HepG2 (cell line): ENCODE results near the gene SOCS1.

Source experiments
- NFE2L2 ChIP-seq: fragments of 150-350 bp; IDR thresholded peaks from 2 replicates; pipeline ENCODE4 v1.6.1; 2014; ENCODE audit warnings: low read length
- NR3C1 ChIP-seq: sonication (generic); formaldehyde crosslinking; IDR thresholded peaks from 2 replicates; pipeline ENCODE4 v1.4.0; 2020; ENCODE audit warnings: missing genetic modification reagents
- TCF7L2 ChIP-seq: IDR thresholded peaks from 2 replicates; pipeline ENCODE4 v1.6.1; 2011; ENCODE audit warnings: mild to moderate bottlenecking, low read depth, low read length, moderate library complexity
- TP53 ChIP-seq: sonication (generic); formaldehyde crosslinking; conservative IDR thresholded peaks from 2 replicates; pipeline ENCODE4 v1.4.0; 2020; ENCODE audit warnings: missing genetic modification reagents
- USF2 ChIP-seq, 2 experiments: sonication (generic) in 1 of 2; formaldehyde crosslinking in 1 of 2; IDR thresholded peaks; 2 replicates each; pipeline versions ENCODE4 v1.5.1 to v1.6.1; 2011 to 2020; ENCODE audit warnings: borderline replicate concordance in 1 of 2, low read depth in 1 of 2, low read length in 1 of 2, mild to moderate bottlenecking in 1 of 2, missing genetic modification reagents in 1 of 2, moderate library complexity in 1 of 2
- ZNF121 ChIP-seq: sonication (generic); formaldehyde crosslinking; IDR thresholded peaks from 2 replicates; pipeline ENCODE4 v1.5.0; 2020; ENCODE audit warnings: mild to moderate bottlenecking, missing genetic modification reagents
- ZNF678 ChIP-seq: sonication (generic); formaldehyde crosslinking; IDR thresholded peaks from 2 replicates; pipeline ENCODE4 v1.4.0; 2020; ENCODE audit warnings: mild to moderate bottlenecking, missing genetic modification reagents

DNA sequence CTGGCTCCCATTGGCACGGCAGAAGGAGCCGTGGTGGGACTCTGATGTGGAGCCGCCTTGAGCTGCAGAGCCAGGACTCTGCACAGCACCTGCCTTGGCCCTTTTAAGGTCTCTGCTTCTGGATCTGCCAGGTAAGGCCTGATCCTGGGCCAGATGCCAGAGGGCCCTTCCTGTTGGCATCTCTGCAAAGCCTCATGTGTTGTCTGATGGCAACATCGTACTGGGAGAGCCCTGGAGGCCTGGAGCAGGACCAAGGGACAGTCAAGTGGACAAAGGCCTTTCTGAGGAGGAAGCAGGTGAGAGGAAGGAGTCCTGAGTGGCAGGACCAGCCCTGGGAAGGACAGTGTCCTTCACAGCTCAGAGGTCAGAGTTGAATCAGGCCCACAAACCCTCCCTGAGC lies 26.1 kb downstream of the SOCS1 start:
- TF ChIP-seq ZNF678 (CRISPR knock-in tag) (no peak), ZNF121 (CRISPR knock-in tag) (no peak), USF2 (IDR thresholded peaks at IDR 0.05; ENCODE audit: low read depth, low read length) (no peak), USF2 (CRISPR knock-in tag; IDR thresholded peaks at IDR 0.05; ENCODE audit: borderline replicate concordance) (no peak), TCF7L2 (no peak), NR3C1 (no peak), NFE2L2 (no peak), TP53 (CRISPR knock-in tag) (no peak)
